Kidney epithelial cell (primary cell): Measurements from ENCODE around the gene ABCA2. TPM values are rescaled to one million over a fixed set of nuclear protein-coding genes. Genes with fewer than 3 reads are reported as not detected.

Source experiments
- DNase-seq: peaks from one replicate; pipeline ENCODE4 v3.0.0-alpha.2; 2010; ENCODE audit warnings: low read depth
- H3K27me3 ChIP-seq: 2 replicates; pipeline ENCODE4 v1.6.0; 2011; ENCODE audit warnings: low read length; ENCODE audit not compliant: control insufficient read depth, insufficient read depth
- H3K36me3 ChIP-seq: 2 replicates; pipeline ENCODE4 v1.5.1; 2011; ENCODE audit warnings: low read length; ENCODE audit not compliant: control insufficient read depth, insufficient read depth
- H3K4me3 ChIP-seq: 2 replicates; pipeline ENCODE4 v1.5.1; 2011; ENCODE audit warnings: low read depth, mild to moderate bottlenecking, control low read depth, low read length
- CTCF ChIP-seq: IDR thresholded peaks from 2 replicates; pipeline ENCODE4 v1.5.1; 2011; ENCODE audit warnings: mild to moderate bottlenecking, moderate library complexity, low read length, control low read depth, inconsistent platforms; ENCODE audit not compliant: insufficient read depth, poor library complexity, severe bottlenecking
- total RNA-seq: library from RNA; depleted of rRNA; stranded (reverse); fragments of >200 nt; gene quantifications from 2 replicates; pipeline ENCODE4 v1.2.3, GENCODE V29; 2015

The ABCA2 gene
- total RNA-seq, 1 donor from 2014 or later: 5.3 TPM

- DNase-seq: no peak
- TF ChIP-seq CTCF: no peak
- Histone ChIP-seq H3K27me3 (peaks cover 32% of the 10 kb centered on the region), H3K36me3 (no peaks in the 10 kb centered on the region), H3K4me3 (no peak overlapping the region)
Observed at GRCh38 chr9:137057545-137057944, 29.5 kb upstream of the ABCA2 start.

- Histone ChIP-seq H3K36me3 (no peaks in the 10 kb centered on the region), H3K27me3 (peaks cover 39% of the 10 kb centered on the region), H3K4me3 (no peak overlapping the region)
- TF ChIP-seq CTCF: no peak
- no peak for DNase-seq
Observed at GRCh38 chr9:137056739-137057415, 28.8 kb upstream of the ABCA2 start.

GRCh38 chr9:137055385-137056364 is 27.6 kb upstream of the ABCA2 start:
- TF ChIP-seq CTCF: no peak
- Histone ChIP-seq H3K4me3 (no peak overlapping the region), H3K36me3 (no peaks in the 10 kb centered on the region), H3K27me3 (peaks cover 51% of the 10 kb centered on the region)
- DNase-seq: no peak

- H3K36me3 ChIP-seq: no peaks in the 10 kb centered on the region
- peaks cover 58% of the 10 kb centered on the region for H3K27me3 ChIP-seq
- TF ChIP-seq CTCF: no peak
- no peak for DNase-seq
- no peak overlapping the region for H3K4me3 ChIP-seq
Observed at GRCh38 chr9:137054932-137055384, 26.9 kb upstream of the ABCA2 start.

GRCh38 chr9:137053944-137054931 is 26.2 kb upstream of the ABCA2 start, which contains the start of gene ENTPD2:
ENTPD2 (minus strand) TSS chr9:137054061; CDS start chr9:137053997, 64 bp downstream.
- no peak for DNase-seq
- Histone ChIP-seq H3K4me3 (peak within 1 kb of the TSS; percentile 17), H3K27me3 (peaks cover 65% of the 10 kb centered on the region), H3K36me3 (no peaks in the 10 kb centered on the region)
- TF ChIP-seq CTCF: no peak
